ENCODE data around the gene PDZD2.

DNA sequence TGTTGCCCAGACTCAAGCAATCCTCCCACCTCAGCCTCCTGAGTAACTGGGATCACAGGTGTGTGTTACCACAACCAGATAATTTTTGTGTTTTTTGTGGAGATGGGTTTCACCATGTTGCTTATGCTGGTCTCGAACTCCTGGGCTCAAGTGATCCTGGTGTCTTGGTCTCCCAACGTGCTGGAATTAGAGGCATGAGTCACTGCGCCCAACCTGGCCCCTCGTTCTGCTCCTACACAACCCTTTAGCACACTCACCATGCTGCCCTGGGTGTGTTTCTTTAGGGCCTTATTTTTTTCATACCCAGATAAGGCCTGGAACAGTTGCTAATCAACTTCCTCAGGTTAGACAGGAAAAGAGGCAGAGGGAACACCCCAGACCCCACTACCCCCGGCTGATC is 2.6 kb downstream of the PDZD2 start:
- TF ChIP-seq EZH2phosphoT487 (IDR thresholded peaks at IDR 0.05; ENCODE audit: insufficient read depth, low read depth), result no peak
- no peak for TF ChIP-seq EZH2 (IDR thresholded peaks at IDR 0.05; ENCODE audit: insufficient read depth, poor library complexity, severe bottlenecking)
